Measurements from ENCODE around the gene MTX3.

MTX3 gene

GRCh38 chr5:79976759-79977515, 14.1 kb downstream of the MTX3 start:
- no peak for DNase-seq

GRCh38 chr5:79975422-79975821, 15.6 kb downstream of the MTX3 start:
- DNase-seq = no peak

- DNase-seq = no peak
Measured at GRCh38 chr5:79974886-79975285, 16.2 kb downstream of the MTX3 start.

- DNase-seq = no peak
Measured at GRCh38 chr5:79973996-79974395, 17.1 kb downstream of the MTX3 start.

GRCh38 chr5:79973511-79973910, 17.6 kb downstream of the MTX3 start:
- DNase-seq = no peak

- no peak for DNase-seq
Measured at GRCh38 chr5:79971156-79971555, 19.9 kb downstream of the MTX3 start.

GRCh38 chr5:79966448-79966847, 24.6 kb downstream of the MTX3 start:
- no peak for DNase-seq

- DNase-seq = no peak
Measured at GRCh38 chr5:79964136-79964535, 26.9 kb downstream of the MTX3 start.

GRCh38 chr5:79963261-79964061, 27.6 kb downstream of the MTX3 start:
- DNase-seq = no peak

- no peak for DNase-seq
Measured at GRCh38 chr5:79962575-79963222, 28.4 kb downstream of the MTX3 start.

GRCh38 chr5:79961716-79962574, 29.1 kb downstream of the MTX3 start:
- peak; percentile 57 for DNase-seq

GRCh38 chr5:79959407-79959806, 31.7 kb downstream of the MTX3 start:
- DNase-seq = no peak

GRCh38 chr5:79955941-79956670, 35.0 kb downstream of the MTX3 start:
- no peak for DNase-seq

- DNase-seq = no peak
Measured at GRCh38 chr5:79955356-79955895, 35.6 kb downstream of the MTX3 start.

- no peak for DNase-seq
Measured at GRCh38 chr5:79954620-79955019, 36.4 kb downstream of the MTX3 start.

GRCh38 chr5:79947567-79947966, 43.5 kb downstream of the MTX3 start:
- DNase-seq = no peak

GRCh38 chr5:79938468-79938867, 52.6 kb downstream of the MTX3 start:
- DNase-seq = no peak

GRCh38 chr5:79936646-79937216, 54.3 kb downstream of the MTX3 start:
- no peak for DNase-seq

GRCh38 chr5:79936002-79936645, 54.9 kb downstream of the MTX3 start:
- DNase-seq = no peak

GRCh38 chr5:79934681-79935080, 56.4 kb downstream of the MTX3 start:
- no peak for DNase-seq
